ENCODE data around the gene FICD. TPM values are rescaled to one million over a fixed set of nuclear protein-coding genes. Genes with fewer than 3 reads are reported as not detected.
"Not testable (repeated sequence)": the region's sequence is repeated elsewhere in the genome, so short reads cannot be mapped to it uniquely, and the experiment has no call there.

Gene FICD
- total and polyA plus RNA-seq, 4 donors = 0.63 to 14.5 (median 5.1) TPM

DNA sequence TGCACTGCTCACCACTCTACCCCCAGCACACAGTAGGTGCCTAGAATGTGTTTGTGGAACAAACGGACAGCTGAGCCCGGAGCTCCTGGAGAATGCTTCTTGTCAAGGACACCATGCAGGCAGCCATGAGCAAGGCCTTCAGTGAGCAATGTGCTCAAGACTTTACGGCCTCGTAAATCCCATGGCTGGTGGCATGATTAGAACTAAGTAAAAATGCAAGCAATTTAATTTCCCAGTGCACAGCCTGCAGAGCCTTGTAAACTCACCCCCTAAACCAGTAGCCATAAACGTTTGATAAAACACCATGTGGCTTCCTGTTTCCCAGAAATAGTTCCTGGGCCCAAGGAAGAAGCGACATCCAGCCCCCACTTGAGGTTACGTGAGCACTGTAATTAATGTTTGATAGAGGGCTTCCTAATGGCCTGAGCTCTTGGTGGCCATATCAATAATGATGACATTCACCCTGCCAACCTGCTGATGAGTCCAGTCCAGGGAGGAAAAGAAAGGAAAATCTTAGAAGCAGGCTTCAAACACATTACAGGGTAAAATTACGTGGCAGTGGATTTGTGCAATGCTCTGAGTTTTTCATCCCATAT is 36.4 kb upstream of the FICD start:
- Histone ChIP-seq H3K4me1 (ENCODE audit: control insufficient read depth in 1 of 2, insufficient read depth in 2 of 2, low read length in 2 of 2) (no peaks in the 10 kb centered on the region), H3K4me3 (ENCODE audit: low read length in 2 of 2) (no peak overlapping the region), H3K27ac (ENCODE audit: low read depth in 1 of 2, low read length in 2 of 2) (no peak overlapping the region), H3K9me3 (ENCODE audit: control insufficient read depth, low read length) (peaks cover 4% of the 10 kb centered on the region), H3K27me3 (ENCODE audit: control insufficient read depth in 1 of 2, insufficient read depth in 2 of 2, low read length in 1 of 2) (no peaks in the 10 kb centered on the region), H3K36me3 (ENCODE audit: control insufficient read depth in 1 of 2, insufficient read depth in 2 of 2, low read length in 1 of 2) (no peaks in the 10 kb centered on the region)
- WGBS, 2 donors = 60 to 62% methylated on average over 8 of the region's 8 CpGs
- ATAC-seq (ENCODE audit: low FRiP score) = no peak
- no peak for DNase-seq
- intact Hi-C loops (cut with DNase I) = no loop called here

DNA sequence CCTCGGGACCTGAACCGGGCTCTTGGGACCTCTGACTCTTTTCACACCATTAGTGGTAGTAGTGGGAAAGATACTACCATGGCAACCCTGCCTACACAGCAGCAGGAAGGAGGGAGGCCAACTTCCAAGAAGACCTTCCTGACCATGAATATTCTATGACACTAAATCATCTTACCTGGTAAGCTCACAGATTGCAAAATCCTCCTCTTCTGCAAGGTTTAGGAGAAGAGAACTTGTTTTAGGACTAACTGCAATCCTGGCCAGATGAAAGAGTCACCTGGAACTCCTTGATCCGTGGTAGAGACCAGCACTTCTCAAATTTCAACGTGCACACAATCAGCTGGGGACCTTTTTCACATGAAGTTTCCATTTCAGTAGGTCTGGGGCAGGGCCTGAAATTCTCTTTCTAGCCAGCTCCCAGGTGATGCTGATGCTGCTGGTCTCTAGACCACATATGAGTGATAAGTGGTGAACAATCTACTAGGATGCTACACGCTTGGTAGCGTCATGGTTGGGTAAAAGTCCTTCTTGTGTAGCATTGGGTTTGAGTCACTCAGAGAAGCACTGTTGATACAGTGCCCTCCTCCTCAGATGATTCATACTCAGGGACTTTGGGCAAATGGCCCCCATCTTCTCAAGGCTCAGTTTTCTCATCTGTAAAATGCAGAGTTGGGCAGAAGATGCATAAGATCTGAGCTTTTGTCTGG is 35.6 kb upstream of the FICD start:
- H3K4me1 ChIP-seq (ENCODE audit: control insufficient read depth in 1 of 2, insufficient read depth in 2 of 2, low read length in 2 of 2) = no peaks in the 10 kb centered on the region
- no peaks in the 10 kb centered on the region for H3K27me3 ChIP-seq (ENCODE audit: control insufficient read depth in 1 of 2, insufficient read depth in 2 of 2, low read length in 1 of 2)
- intact Hi-C loops (cut with DNase I) = no loop called here
- H3K4me3 ChIP-seq (ENCODE audit: low read length in 2 of 2) = no peak overlapping the region
- ATAC-seq (ENCODE audit: low FRiP score) = no peak
- H3K36me3 ChIP-seq (ENCODE audit: control insufficient read depth in 1 of 2, insufficient read depth in 2 of 2, low read length in 1 of 2) = no peaks in the 10 kb centered on the region
- no peak for DNase-seq
- WGBS, 2 donors = 66 to 72% methylated on average over 6 of the region's 6 CpGs
- H3K27ac ChIP-seq (ENCODE audit: low read depth in 1 of 2, low read length in 2 of 2) = no peak overlapping the region
- peaks cover 4% of the 10 kb centered on the region for H3K9me3 ChIP-seq (ENCODE audit: control insufficient read depth, low read length)

DNA sequence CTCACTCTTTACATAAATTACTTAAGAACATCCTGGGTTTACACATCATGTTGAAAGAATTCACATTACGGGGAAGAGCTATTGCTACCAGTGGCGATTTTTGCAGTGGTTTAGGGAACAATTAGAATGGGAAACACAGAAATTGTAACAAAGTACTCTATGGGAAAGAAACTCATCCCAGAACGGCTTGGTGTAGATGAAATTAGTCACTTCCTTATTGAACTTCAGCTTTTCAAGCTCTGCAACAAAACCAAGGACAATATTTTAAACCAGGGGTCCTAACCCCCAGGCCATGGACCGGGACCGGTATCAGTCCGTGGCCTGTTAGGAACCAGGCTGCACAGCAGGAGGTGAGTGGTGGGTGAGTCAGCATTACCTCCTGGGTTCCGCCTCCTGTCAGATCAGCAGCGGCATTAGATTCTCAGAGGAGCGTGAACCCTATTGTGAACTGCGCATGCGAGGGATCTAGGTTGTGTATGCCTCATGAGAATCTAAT is 32.3 kb upstream of the FICD start:
- 58 to 61% methylated on average over 11 of the region's 11 CpGs for WGBS, 2 donors
- Histone ChIP-seq H3K27me3 (ENCODE audit: control insufficient read depth in 1 of 2, insufficient read depth in 2 of 2, low read length in 1 of 2) (no peaks in the 10 kb centered on the region), H3K4me3 (ENCODE audit: low read length in 2 of 2) (no peak overlapping the region), H3K4me1 (ENCODE audit: control insufficient read depth in 1 of 2, insufficient read depth in 2 of 2, low read length in 2 of 2) (no peaks in the 10 kb centered on the region), H3K9me3 (ENCODE audit: control insufficient read depth, low read length) (peaks cover 5% of the 10 kb centered on the region), H3K27ac (ENCODE audit: low read depth in 1 of 2, low read length in 2 of 2) (no peak overlapping the region), H3K36me3 (ENCODE audit: control insufficient read depth in 1 of 2, insufficient read depth in 2 of 2, low read length in 1 of 2) (no peaks in the 10 kb centered on the region)
- DNase-seq (no peak), ATAC-seq (ENCODE audit: low FRiP score) (no peak)
- intact Hi-C loops (cut with DNase I) = no loop called here

DNA sequence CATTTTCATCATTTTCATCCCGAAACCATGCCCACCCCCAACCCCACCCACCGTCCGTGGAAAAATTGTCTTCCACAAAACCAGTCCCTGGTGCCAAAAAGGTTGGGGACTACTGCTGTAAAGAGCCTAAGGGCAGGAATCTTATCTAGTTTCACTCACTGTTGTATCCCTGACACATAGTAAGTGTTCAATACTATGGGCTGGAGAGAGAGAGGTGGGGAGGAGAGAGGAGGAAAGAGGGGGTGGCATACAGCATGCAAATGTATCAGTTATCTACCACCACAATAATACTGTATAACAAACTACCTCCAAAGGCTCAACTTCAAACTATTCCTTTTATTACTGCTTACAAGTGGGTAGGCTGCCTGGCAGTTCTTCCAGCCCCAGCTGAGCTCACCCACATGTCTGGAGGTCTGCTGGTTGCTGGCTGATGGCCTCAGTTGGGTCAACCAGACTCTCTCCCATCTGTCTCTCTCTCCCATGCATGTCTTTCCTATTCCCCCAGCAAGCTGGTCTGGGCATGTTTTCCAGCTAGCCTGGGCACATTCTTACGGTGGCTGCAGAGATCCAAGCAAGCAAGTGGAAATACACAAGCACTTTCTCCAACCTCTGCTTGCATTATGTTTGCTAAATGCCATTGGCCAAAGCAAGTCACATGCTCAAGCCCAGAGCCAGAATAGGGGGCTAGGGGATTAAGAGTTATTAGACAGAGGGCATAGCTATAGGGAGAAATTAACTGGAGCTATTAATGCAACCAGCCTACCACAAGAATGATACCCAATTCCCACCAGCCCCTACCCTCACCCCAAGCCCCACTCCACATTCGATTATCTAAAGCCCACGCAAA is 31.6 kb upstream of the FICD start:
- ATAC-seq (ENCODE audit: low FRiP score) = no peak
- no peaks in the 10 kb centered on the region for H3K27me3 ChIP-seq (ENCODE audit: control insufficient read depth in 1 of 2, insufficient read depth in 2 of 2, low read length in 1 of 2)
- DNase-seq = no peak
- WGBS, 2 donors = 58 to 59% methylated on average over 6 of the region's 6 CpGs
- H3K4me3 ChIP-seq (ENCODE audit: low read length in 2 of 2) = no peak overlapping the region
- no peak overlapping the region for H3K27ac ChIP-seq (ENCODE audit: low read depth in 1 of 2, low read length in 2 of 2)
- no peaks in the 10 kb centered on the region for H3K4me1 ChIP-seq (ENCODE audit: control insufficient read depth in 1 of 2, insufficient read depth in 2 of 2, low read length in 2 of 2)
- intact Hi-C loops (cut with DNase I) = no loop called here
- H3K36me3 ChIP-seq (ENCODE audit: control insufficient read depth in 1 of 2, insufficient read depth in 2 of 2, low read length in 1 of 2) = no peaks in the 10 kb centered on the region
- peaks cover 5% of the 10 kb centered on the region for H3K9me3 ChIP-seq (ENCODE audit: control insufficient read depth, low read length)

DNA sequence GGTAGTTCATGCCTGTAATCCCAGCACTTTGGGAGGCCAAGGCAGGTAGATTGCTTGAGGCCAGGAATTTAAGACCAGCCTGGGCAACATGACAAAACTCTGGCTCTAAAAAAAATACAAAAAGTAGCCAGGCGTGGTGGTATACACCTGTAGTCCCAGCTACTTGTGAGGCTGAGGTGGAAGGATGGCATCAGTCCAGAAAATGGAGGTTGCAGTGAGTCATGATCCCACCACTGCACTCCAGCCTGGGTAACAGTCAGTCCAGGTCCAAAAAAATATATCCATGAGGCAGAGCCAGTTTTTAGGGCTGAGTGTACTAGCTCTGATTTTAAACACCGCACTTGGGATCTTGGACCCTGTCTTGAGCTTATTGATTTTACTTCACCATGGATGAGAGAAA is 30.6 kb upstream of the FICD start:
- H3K27me3 ChIP-seq (ENCODE audit: control insufficient read depth in 1 of 2, insufficient read depth in 2 of 2, low read length in 1 of 2) = peaks cover 0 to 1% of the 10 kb centered on the region in 2 donors
- no peaks in the 10 kb centered on the region for H3K36me3 ChIP-seq (ENCODE audit: control insufficient read depth in 1 of 2, insufficient read depth in 2 of 2, low read length in 1 of 2)
- intact Hi-C loops (cut with DNase I) = no loop called here
- ATAC-seq (ENCODE audit: low FRiP score) = no peak
- H3K9me3 ChIP-seq (ENCODE audit: control insufficient read depth, low read length) = peaks cover 5% of the 10 kb centered on the region
- DNase-seq = no peak
- WGBS, 2 donors = 86 to 89% methylated on average over 2 of the region's 2 CpGs
- H3K4me1 ChIP-seq (ENCODE audit: control insufficient read depth in 1 of 2, insufficient read depth in 2 of 2, low read length in 2 of 2) = no peaks in the 10 kb centered on the region
- no peak overlapping the region for H3K27ac ChIP-seq (ENCODE audit: low read depth in 1 of 2, low read length in 2 of 2)
- H3K4me3 ChIP-seq (ENCODE audit: low read length in 2 of 2) = no peak overlapping the region

DNA sequence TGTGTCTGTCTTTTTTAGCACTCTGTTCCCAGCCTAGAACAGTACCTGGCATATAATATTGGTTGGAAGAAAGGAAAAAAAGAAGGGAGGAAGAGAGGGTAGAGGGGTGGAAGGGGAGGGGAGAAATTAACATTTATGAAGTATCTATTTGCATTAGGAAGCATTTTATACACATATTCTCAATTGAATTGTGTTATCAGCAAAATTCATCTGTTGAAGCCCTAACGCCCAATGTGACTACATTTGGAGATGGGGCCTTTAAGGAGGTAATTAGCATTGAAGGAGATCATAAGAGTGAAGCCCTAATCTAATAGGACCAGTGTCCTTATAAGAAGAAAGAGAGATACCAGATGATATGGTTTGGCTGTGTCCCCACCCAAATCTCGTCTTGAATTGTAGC is 30.2 kb upstream of the FICD start:
- Histone ChIP-seq H3K27ac (ENCODE audit: low read depth in 1 of 2, low read length in 2 of 2) (no peak overlapping the region), H3K4me1 (ENCODE audit: control insufficient read depth in 1 of 2, insufficient read depth in 2 of 2, low read length in 2 of 2) (no peaks in the 10 kb centered on the region), H3K9me3 (ENCODE audit: control insufficient read depth, low read length) (peaks cover 5% of the 10 kb centered on the region), H3K27me3 (ENCODE audit: control insufficient read depth in 1 of 2, insufficient read depth in 2 of 2, low read length in 1 of 2) (peaks cover 0 to 1% of the 10 kb centered on the region in 2 donors), H3K4me3 (ENCODE audit: low read length in 2 of 2) (no peak overlapping the region), H3K36me3 (ENCODE audit: control insufficient read depth in 1 of 2, insufficient read depth in 2 of 2, low read length in 1 of 2) (no peaks in the 10 kb centered on the region)
- ATAC-seq (ENCODE audit: low FRiP score) (no peak), DNase-seq (no peak)
- 72 to 73% methylated on average over 2 of the region's 2 CpGs for WGBS, 2 donors
- intact Hi-C loops (cut with DNase I) = no loop called here

DNA sequence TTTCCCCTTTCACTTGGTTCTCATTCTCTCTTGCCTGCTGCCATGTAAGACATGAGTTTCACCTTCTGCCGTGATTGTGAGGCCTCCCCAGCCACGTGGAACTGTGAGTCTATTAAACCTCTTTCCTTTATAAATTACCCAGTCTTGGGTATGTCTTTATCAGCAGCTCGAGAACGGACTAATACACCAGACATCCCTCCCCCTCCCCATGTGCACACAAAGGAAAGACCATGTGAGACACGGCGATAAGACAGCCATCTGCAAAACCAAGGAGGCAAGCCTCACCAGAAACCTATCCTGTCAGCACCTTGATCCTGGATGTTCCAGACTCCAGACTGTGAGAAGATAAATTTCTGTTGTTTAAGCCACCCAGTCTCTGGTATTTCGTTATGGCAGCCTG is 29.7 kb upstream of the FICD start:
- DNase-seq; intact Hi-C loops (cut with DNase I); H3K9me3 ChIP-seq (ENCODE audit: control insufficient read depth, low read length); H3K4me1 ChIP-seq (ENCODE audit: control insufficient read depth in 1 of 2, insufficient read depth in 2 of 2, low read length in 2 of 2); ATAC-seq (ENCODE audit: low FRiP score); H3K27ac ChIP-seq (ENCODE audit: low read depth in 1 of 2, low read length in 2 of 2); H3K36me3 ChIP-seq (ENCODE audit: control insufficient read depth in 1 of 2, insufficient read depth in 2 of 2, low read length in 1 of 2); H3K27me3 ChIP-seq (ENCODE audit: control insufficient read depth in 1 of 2, insufficient read depth in 2 of 2, low read length in 1 of 2); H3K4me3 ChIP-seq (ENCODE audit: low read length in 2 of 2): not testable (repeated sequence)
- WGBS, 2 donors = 51 to 53% methylated on average over 7 of the region's 7 CpGs

DNA sequence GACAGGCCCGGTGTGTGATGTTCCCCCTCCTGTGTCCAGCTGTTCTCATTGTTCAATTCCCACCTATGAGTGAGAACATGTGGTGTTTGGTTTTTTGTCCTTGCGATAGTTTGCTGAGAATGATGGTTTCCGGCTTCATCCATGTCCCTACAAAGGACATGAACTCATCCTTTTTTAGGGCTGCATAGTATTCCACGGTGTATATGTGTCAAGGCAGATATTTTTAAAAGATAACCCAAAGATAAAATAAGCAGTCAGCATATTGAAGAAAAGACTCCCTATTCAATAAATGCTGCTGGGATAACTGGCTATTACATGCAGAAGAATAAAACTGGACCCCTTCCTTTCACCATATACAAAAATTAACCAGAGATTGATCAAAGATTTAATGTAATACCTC is 28.0 kb upstream of the FICD start:
- H3K4me3 ChIP-seq (ENCODE audit: low read length in 2 of 2); H3K4me1 ChIP-seq (ENCODE audit: control insufficient read depth in 1 of 2, insufficient read depth in 2 of 2, low read length in 2 of 2); H3K27ac ChIP-seq (ENCODE audit: low read depth in 1 of 2, low read length in 2 of 2); H3K9me3 ChIP-seq (ENCODE audit: control insufficient read depth, low read length); ATAC-seq (ENCODE audit: low FRiP score); DNase-seq; intact Hi-C loops (cut with DNase I); H3K27me3 ChIP-seq (ENCODE audit: control insufficient read depth in 1 of 2, insufficient read depth in 2 of 2, low read length in 1 of 2); H3K36me3 ChIP-seq (ENCODE audit: control insufficient read depth in 1 of 2, insufficient read depth in 2 of 2, low read length in 1 of 2): not testable (repeated sequence)
- 63 to 85% methylated on average over 4 of the region's 4 CpGs for WGBS, 2 donors
